Loucy (cell line): ENCODE measurements around the gene ALOX12B.

ENCODE experiments used
- CTCF ChIP-seq: fragments of 200-600 bp; sonication (generic); conservative IDR thresholded peaks from 2 replicates; pipeline ENCODE4 v1.5.1; 2014; ENCODE audit warnings: mild to moderate bottlenecking, antibody characterized with exemption, low read length
- EZH2phosphoT487 ChIP-seq: fragments of 200-600 bp; IDR thresholded peaks from 2 replicates; pipeline ENCODE4 v1.6.1; 2018; ENCODE audit warnings: antibody characterized with exemption, mild to moderate bottlenecking, moderate library complexity, borderline replicate concordance

GRCh38 chr17:8103549-8103948, 16.0 kb upstream of the ALOX12B start:
- TF ChIP-seq CTCF (no peak), EZH2phosphoT487 (no peak)
